ENCODE measurements around the gene STKLD1.

Gene STKLD1

GRCh38 chr9:133346021-133346785 is 30.0 kb upstream of the STKLD1 start:
- DNase-seq: no peak

GRCh38 chr9:133347515-133347984 is 28.6 kb upstream of the STKLD1 start:
- DNase-seq: peak; percentile 35

DNA sequence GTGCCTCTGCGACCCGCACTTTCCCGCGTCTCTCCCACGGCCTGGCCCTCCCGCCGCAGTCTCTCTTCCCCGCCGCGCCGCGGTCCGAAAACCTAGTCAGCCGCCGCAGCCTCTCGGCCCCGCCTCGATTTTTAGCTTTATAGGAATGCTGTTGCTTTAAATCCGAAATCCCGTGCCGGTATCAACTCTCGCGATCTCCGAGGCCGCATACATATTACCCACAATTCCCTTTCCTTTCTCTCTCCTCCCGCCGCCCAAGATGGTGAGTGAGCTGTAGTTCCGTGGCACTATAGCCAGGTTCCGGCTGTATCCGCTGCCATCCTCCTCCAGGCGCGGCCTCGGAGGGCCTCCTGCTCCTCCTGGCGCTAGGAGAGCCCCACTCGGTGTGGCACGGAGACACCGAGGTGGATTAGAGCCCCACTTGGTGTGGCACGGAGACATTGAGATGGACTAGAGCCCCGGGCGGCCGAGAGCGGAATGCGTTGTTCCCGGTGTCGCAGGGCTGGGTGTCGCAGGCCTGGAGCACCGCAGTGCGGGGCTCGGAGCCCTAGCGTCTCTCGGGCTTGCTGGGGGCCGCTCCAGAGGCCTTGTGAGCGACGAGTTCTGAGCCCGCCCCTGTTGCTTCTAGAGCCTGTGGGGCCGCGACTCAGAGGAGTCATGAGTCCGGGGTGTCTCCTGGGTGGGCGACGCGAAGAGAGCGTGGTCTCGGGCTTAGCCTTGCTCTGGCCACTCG is 28.0 kb upstream of the STKLD1 start, which contains the start of the genes MED22 and RPL7A:
Gene MED22 (minus strand): TSS at position 147 of the 733 bp plus-strand sequence. CDS start 1,469 bp downstream, outside the sequence.
Gene RPL7A (plus strand): TSS at position 234 of the 733 bp plus-strand sequence. CDS start 26 bp downstream, at position 260.
- peak; percentile 91 for DNase-seq

DNA sequence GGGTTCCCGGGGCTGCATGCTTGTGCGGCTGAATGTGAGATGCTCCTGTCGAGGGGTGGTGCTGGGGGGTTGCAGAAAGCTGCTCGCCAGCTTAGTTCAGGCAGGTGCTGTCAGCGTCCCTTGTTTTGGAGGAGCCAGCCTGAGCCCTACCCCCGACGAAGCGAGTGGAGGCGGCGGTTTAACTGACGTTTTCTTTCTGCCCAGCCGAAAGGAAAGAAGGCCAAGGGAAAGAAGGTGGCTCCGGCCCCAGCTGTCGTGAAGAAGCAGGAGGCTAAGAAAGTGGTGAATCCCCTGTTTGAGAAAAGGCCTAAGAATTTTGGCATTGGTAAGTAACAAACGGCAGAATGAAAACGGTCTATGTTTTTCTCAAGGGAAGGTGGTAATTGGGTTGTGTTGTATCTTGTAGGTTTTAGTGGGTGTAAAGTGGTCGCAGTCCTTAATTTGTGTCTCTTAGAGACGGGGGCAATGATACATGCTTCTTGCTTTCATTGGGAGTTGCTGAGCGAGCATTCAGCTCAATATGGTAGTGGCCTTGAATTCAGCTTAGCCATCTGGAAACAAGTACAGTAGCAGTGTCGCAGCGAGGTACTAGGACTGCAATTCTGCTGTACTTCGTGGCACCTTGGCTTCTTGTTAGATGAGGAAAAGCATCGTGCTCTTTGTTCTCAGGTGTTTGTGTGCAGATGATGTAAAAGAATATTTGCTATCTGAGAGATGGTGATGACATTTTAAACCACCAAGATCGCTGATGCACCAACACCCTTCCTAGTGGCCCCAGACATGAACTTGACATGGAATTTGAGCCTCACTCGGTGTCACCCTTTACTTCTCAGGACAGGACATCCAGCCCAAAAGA is 27.2 kb upstream of the STKLD1 start:
- DNase-seq: no peak

DNA sequence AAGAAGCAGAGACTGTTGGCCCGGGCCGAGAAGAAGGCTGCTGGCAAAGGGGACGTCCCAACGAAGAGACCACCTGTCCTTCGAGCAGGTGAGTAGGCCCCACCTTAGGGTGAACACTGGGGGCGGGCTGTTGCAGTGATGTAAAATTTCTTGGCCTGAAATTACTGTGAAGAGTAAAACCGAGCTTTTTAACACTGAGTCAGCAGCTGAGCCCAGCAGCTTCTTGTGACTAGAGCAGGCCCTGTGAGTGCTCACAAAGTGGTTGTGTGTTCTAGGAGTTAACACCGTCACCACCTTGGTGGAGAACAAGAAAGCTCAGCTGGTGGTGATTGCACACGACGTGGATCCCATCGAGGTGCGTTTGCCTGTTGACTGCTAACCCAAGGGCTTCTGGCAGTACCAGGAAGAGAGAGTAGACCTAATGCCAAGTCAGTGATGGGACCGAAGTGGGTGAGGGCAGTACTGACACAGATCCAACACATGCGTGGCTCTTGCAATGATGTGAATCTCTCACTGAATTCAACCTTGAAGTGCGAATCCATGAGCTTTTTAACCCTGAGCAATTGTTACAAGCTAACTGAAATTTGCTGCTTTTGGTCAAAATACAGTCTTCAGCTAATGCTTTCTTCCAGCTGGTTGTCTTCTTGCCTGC is 26.1 kb upstream of the STKLD1 start:
- DNase-seq: no peak

DNA sequence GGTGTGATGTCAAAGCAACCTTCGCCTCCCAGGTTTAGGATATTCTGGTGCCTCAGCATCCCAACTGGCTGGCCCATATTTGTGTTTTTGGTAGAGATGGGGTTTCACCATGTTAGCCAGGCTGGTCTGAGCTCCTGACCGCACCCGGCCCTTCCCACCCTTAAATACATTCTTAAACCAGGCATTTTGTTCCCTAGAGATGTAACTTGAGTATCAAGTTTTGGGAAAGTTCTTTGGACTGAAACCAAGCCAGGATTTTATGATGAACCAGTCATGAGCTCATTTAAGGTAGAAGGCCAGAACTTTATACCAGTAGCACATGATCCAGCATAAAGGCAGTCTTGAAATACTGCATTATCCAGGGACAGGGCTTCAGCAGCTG is 24.6 kb upstream of the STKLD1 start:
- no peak for DNase-seq

DNA sequence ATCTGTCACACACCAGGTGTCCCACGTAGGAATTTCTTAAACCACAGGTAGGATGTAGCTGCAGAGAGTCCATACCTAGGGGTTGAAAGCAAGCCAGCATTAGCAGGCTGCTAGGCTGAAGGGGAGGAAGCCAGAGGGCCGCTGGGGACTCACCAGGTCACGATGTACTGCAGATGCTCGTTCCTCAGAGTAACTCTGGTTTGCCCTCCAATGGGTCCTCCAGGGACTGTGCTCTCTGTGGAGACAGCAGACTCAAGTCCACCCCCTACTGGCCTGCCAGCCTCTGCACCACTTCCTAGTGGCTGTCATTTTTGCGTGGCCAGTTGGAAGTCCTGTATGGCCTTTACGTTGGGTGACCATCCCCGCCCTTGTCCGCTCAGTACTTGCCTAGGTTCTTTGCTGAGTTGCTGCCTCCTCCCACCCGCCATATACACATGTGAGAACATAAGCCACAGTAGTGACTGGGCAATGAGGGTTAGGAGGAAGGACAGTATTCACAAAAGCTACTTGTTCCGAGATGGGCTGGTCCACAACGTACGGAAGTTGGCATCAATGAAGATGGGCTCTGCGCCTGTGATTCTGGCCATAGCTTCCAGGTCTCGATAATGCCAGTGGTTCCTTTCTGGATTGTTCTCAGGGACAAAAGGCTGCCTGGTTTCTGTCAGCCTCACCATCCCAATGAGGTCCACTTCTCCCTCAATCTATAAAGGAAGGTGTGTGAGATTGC is 24.1 kb upstream of the STKLD1 start:
- no peak for DNase-seq

GRCh38 chr9:133352635-133353340 is 23.4 kb upstream of the STKLD1 start:
- DNase-seq: no peak

GRCh38 chr9:133353548-133353947 is 22.6 kb upstream of the STKLD1 start:
- no peak for DNase-seq

- no peak for DNase-seq
Observed at GRCh38 chr9:133354766-133355165, 21.4 kb upstream of the STKLD1 start.

GRCh38 chr9:133355881-133356357 is 20.2 kb upstream of the STKLD1 start:
- peak; percentile 37 for DNase-seq

DNA sequence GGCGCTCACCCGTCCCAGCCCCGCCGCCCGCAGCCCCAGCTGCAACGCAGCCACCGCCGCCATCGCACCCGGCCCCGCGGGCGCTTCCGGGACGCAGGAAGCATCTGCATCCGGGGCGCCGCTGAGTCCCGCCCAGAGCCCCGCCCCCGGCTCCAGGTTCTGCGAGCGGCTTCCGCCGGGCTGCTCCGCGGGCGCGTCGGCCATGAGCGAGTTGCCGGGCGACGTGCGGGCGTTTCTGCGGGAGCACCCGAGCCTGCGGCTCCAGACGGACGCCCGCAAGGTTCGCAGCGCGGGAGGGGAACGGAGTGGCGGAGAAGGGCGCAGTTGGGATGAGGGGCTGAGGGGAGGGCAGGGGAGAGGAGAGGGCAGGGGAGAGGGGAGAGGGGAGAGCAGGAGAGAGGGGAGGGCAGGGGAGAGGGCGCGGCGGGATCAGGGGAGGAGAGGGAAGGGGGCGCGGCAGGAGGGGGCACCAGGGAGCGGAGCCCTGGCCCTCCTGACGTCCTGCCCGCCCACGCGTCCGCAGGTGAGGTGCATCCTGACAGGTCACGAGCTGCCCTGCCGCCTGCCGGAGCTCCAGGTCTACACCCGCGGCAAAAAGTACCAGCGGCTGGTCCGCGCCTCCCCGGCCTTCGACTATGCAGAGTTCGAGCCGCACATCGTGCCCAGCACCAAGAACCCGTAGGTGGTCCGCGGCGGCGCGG is 19.6 kb upstream of the STKLD1 start, which contains the start of the genes SURF1 and SURF2:
Gene SURF1 (minus strand): TSS at position 97 of the 701 bp plus-strand sequence. CDS start 34 bp downstream, at position 63.
Gene SURF2 (plus strand): TSS at position 160 of the 701 bp plus-strand sequence. CDS start 43 bp downstream, at position 203.
- DNase-seq: peak; percentile 77

DNA sequence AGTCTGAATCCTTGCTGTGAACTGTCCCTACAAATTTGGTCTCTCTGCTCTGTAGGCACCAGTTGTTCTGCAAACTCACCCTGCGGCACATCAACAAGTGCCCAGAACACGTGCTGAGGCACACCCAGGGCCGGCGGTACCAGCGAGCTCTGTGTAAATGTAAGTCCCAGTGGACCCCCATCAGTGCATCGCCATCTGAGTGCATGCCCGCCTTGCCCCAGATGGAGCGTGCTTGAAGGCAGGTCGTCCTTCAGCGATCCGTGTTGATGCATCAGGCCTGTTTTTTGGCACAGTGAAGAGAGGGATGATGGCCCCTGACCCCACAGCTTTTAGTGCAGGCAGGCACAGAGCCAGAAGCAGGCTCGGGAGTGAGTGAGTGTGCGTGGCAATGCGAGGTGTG is 18.5 kb upstream of the STKLD1 start:
- no peak for DNase-seq

GRCh38 chr9:133359399-133360175 is 16.6 kb upstream of the STKLD1 start:
- no peak for DNase-seq

DNA sequence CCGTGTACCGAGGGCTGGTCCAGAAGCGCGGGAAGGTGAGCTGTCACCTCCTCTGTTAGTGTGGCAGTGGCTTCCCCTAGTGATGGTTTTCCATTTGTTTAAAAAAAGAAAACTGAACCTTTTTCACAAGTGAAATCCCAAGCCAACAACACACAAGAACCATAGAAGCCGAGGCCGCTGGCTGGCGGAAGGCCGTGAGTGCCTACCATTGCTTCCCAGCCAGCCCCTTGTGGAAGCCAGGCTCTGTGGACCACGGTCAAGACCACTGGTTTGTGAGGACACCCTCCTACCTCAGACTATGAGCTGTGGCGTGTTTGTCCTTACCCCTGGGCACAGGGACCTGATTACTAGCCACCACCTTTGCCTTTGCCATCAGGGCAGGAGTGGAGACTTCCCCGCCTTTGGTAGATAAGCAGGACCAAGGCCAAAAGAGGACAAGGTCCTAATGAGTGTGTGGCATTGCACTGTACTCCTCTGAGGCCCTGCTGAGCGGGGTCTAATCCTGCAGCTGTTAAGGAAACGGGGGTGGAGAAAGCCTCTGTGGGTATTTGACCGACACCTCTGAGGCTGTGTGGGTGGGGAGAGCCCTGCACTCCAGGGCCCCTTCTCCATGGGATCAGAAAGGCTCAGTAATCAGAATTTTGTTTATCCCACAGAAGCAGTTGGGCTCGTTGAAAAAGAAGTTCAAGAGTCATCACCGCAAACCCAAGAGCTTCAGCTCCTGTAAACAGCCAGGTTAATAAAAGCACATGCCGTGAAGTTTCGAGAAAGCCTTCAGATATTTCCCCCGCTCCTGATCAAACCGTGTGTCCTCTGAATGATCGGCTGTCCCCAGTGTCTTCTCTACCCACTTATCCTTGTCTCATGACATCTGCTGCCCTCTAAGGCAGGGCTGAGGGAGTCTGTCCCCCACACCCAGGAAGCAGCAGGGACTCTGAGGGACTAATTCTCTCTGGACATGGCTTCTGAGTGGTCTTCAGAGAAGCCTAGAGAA is 15.5 kb upstream of the STKLD1 start:
- DNase-seq: no peak

- DNase-seq: no peak
Observed at GRCh38 chr9:133361507-133362092, 14.6 kb upstream of the STKLD1 start.

DNA sequence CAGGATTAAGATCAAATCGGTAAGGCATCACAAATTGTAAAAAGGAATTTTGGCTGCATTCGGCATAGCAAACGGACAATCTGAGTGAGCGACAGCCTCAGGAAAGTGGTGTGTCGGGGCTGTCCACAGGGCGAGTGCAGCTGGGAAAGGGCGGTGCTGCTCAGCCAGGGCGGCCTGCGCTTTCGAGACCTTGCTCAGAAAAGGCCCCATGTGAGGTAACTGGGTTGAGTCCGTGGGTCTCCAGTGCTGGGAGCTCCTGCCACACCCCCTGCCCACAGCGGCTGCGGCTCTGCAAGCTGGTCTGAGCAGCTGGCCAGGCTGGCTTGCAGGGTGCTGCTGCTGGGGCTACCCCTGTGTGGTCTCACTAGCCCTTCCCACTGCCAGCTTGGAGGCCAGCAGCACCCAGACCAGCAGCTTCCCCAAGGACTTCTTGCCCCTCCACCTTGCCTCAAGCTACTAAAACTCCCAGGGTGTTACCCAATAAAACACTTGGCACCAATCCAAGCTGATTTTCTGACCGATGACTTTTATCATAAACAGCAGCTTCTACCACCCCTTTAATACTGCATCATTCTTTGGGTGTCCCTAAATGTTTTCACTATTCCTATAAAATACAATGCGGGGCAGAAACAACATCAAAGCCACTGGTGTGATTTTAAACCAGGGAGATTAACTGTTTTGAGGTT is 13.7 kb upstream of the STKLD1 start:
- DNase-seq: no peak
